ENCODE measurements around the gene PRSS57.

PRSS57 gene

DNA sequence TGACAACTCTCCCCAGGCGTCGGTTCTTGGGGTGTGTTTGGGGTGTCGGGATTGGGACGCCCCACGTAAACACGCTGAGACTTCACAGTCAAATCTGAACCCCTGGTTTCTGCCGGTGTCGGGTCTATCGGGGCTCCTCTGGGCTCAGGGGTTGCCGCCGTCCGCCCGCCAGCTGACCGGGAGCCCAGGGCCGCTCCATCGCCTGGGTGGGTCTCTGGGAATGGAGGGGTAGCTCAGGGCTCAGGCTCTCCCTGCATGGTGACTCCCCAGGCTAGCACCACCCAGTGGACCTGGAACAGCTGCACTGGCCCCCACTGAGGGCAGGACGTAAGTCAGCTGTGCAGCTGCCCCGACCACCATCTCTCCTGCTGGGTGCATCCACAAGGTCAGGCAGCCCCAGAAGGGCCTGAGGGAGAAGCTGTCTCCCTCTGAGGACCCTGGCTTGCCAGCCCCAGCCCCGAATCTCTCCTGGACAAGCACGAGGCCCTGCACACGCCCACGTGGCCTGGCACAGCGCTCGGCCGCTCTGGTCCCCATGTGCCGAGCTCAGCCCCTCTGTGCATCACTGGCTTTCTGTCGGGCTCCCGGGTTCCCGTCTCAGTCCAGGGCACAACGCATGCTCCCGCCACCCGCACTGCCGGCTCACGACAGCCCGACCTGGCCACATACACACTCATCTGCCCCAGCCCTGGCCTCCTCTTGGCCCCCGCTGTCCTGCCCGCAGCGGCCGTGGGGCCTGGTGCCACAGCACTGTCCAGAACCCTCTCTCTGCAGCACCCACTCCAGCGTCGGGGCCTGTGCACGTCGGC, 38.3 kb downstream of the PRSS57 start:
- intact Hi-C loops (cut with DNase I; ENCODE audit: low total_unique reads) = no loop called here
- Histone ChIP-seq H3K4me1 (peaks cover 0 to 53% (median 45%) of the 10 kb centered on the region in 4 donors), H3K27ac (no peak overlapping the region), H3K4me3 (no peak overlapping the region), H3K9me3 (no peaks in the 10 kb centered on the region), H3K36me3 (peaks cover 0 to 37% (median 18%) of the 10 kb centered on the region in 3 donors), H3K27me3 (no peaks in the 10 kb centered on the region)
- no peak for DNase-seq
- TF ChIP-seq, protein P1, sequence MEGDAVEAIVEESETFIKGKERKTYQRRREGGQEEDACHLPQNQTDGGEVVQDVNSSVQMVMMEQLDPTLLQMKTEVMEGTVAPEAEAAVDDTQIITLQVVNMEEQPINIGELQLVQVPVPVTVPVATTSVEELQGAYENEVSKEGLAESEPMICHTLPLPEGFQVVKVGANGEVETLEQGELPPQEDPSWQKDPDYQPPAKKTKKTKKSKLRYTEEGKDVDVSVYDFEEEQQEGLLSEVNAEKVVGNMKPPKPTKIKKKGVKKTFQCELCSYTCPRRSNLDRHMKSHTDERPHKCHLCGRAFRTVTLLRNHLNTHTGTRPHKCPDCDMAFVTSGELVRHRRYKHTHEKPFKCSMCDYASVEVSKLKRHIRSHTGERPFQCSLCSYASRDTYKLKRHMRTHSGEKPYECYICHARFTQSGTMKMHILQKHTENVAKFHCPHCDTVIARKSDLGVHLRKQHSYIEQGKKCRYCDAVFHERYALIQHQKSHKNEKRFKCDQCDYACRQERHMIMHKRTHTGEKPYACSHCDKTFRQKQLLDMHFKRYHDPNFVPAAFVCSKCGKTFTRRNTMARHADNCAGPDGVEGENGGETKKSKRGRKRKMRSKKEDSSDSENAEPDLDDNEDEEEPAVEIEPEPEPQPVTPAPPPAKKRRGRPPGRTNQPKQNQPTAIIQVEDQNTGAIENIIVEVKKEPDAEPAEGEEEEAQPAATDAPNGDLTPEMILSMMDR (IDR thresholded peaks at IDR 0.05) = no peak

DNA sequence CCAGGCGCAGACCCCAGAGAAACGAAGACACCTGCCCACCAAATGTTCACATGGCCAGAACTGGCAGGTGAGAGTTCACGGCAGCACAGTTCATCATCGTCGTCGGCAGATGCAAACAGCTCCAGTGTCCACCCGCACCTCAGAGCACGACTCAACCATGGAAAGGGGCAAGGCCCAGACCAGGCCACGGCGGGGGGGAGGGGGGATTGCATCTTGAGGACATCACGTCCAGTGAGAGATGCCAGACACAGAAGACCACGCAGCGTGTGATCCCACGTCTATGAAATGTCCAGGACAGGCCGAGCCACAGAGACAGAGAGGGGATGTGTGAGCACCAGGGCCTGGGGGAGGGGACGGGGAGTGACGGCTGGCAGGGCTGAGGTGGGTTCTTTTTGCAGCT, 39.6 kb downstream of the PRSS57 start:
- no peak overlapping the region for H3K27ac ChIP-seq
- H3K9me3 ChIP-seq = no peaks in the 10 kb centered on the region
- TF ChIP-seq, protein P1 (IDR thresholded peaks at IDR 0.05) = no peak
- H3K36me3 ChIP-seq = peaks cover 8 to 49% (median 31%) of the 10 kb centered on the region in 3 donors
- H3K4me3 ChIP-seq = no peak overlapping the region
- intact Hi-C loops (cut with DNase I; ENCODE audit: low total_unique reads) = no loop called here
- H3K4me1 ChIP-seq = peaks cover 0 to 41% (median 33%) of the 10 kb centered on the region in 4 donors
- H3K27me3 ChIP-seq = no peaks in the 10 kb centered on the region
- DNase-seq = no peak

GRCh38 chr19:653425-653824, 41.8 kb downstream of the PRSS57 start:
- peaks cover 0 to 18% (median 11%) of the 10 kb centered on the region in 4 donors for H3K4me1 ChIP-seq
- no peak for DNase-seq
- no peak overlapping the region for H3K4me3 ChIP-seq
- H3K36me3 ChIP-seq = peaks cover 21 to 72% (median 53%) of the 10 kb centered on the region in 3 donors
- TF ChIP-seq, protein P1 (IDR thresholded peaks at IDR 0.05) = no peak
- H3K9me3 ChIP-seq = no peaks in the 10 kb centered on the region
- intact Hi-C loops (cut with DNase I; ENCODE audit: low total_unique reads) = no loop called here
- H3K27ac ChIP-seq = no peak overlapping the region
- no peaks in the 10 kb centered on the region for H3K27me3 ChIP-seq

- H3K4me3 ChIP-seq = no peak overlapping the region
- H3K27me3 ChIP-seq = no peaks in the 10 kb centered on the region
- intact Hi-C loops (cut with DNase I; ENCODE audit: low total_unique reads) = no loop called here
- H3K36me3 ChIP-seq = peaks cover 27 to 79% (median 60%) of the 10 kb centered on the region in 3 donors
- H3K9me3 ChIP-seq = no peaks in the 10 kb centered on the region
- no peak for DNase-seq
- H3K27ac ChIP-seq = no peak overlapping the region
- TF ChIP-seq, protein P1 (IDR thresholded peaks at IDR 0.05) = no peak
- peaks cover 0 to 11% (median 4%) of the 10 kb centered on the region in 4 donors for H3K4me1 ChIP-seq
Measured at GRCh38 chr19:652467-653389, 42.5 kb downstream of the PRSS57 start.

- Histone ChIP-seq H3K36me3 (peaks cover 34 to 80% (median 68%) of the 10 kb centered on the region in 3 donors), H3K27me3 (no peaks in the 10 kb centered on the region), H3K4me3 (no peak overlapping the region), H3K4me1 (peaks cover 0 to 4% (median under 1%) of the 10 kb centered on the region in 4 donors), H3K9me3 (no peaks in the 10 kb centered on the region), H3K27ac (no peak overlapping the region)
- no peak for DNase-seq
- intact Hi-C loops (cut with DNase I; ENCODE audit: low total_unique reads) = no loop called here
- TF ChIP-seq, protein P1 (IDR thresholded peaks at IDR 0.05) = no peak
Measured at GRCh38 chr19:651991-652390, 43.3 kb downstream of the PRSS57 start.

All from tibial artery (tissue), 4 donors.